Measurements from ENCODE around the gene REST. TPM values are rescaled to one million over a fixed set of nuclear protein-coding genes. Genes with fewer than 3 reads are reported as not detected.

The REST gene
- total and polyA plus RNA-seq, 11 donors, result 4.4 to 41.6 (median 26.8) TPM

GRCh38 chr4:56940971-56941370 is 33.3 kb downstream of the REST start:
- no peak for ATAC-seq
- intact Hi-C loops (cut with DNase I), result no loop called here
- TF ChIP-seq CTCF (IDR thresholded peaks at IDR 0.05) (no peak), POLR2A (IDR thresholded peaks at IDR 0.05) (no peak)

GRCh38 chr4:56941403-56941802 is 33.7 kb downstream of the REST start:
- Histone ChIP-seq H3K36me3 (peaks cover 0 to 33% (median 14%) of the 10 kb centered on the region in 9 donors), H3K9me3 (no peaks in the 10 kb centered on the region), H3K27me3 (no peaks in the 10 kb centered on the region), H3K27ac (no peak overlapping the region), H3K4me3 (no peak overlapping the region), H3K4me1 (peaks cover 0 to 2% (median 0%) of the 10 kb centered on the region in 12 donors)
- DNase-seq, result no peak
- 75 to 79% (median 76%) methylated on average over 3 of the region's 3 CpGs for WGBS, 4 donors
- TF ChIP-seq CTCF (IDR thresholded peaks at IDR 0.05) (no peak), POLR2A (IDR thresholded peaks at IDR 0.05) (no peak)
- ATAC-seq, result no peak
- intact Hi-C loops (cut with DNase I), result no loop called here

More at GRCh38 chr4:56940971-56941370, 33.3 kb downstream of the REST start:
- Histone ChIP-seq H3K4me1 (peaks cover 0 to 2% (median 0%) of the 10 kb centered on the region in 12 donors), H3K9me3 (no peaks in the 10 kb centered on the region), H3K36me3 (peaks cover 0 to 33% (median 14%) of the 10 kb centered on the region in 9 donors), H3K27ac (no peak overlapping the region), H3K27me3 (no peaks in the 10 kb centered on the region), H3K4me3 (no peak overlapping the region)
- no peak for DNase-seq

GRCh38 chr4:56953680-56954520 is 46.2 kb downstream of the REST start:
- Histone ChIP-seq H3K4me3 (no peak overlapping the region), H3K9me3 (no peaks in the 10 kb centered on the region), H3K27me3 (no peaks in the 10 kb centered on the region), H3K4me1 (peaks cover 0 to 8% (median 4%) of the 10 kb centered on the region in 12 donors), H3K27ac (no peak overlapping the region), H3K36me3 (no peaks in the 10 kb centered on the region)
- intact Hi-C loops (cut with DNase I), result no loop called here
- no peak for DNase-seq
- WGBS, 4 donors, result 90 to 93% (median 91%) methylated on average over 9 of the region's 9 CpGs
- TF ChIP-seq POLR2A (IDR thresholded peaks at IDR 0.05) (no peak), CTCF (IDR thresholded peaks at IDR 0.05) (no peak)
- no peak for ATAC-seq

GRCh38 chr4:56958111-56958517 is 50.4 kb downstream of the REST start:
- DNase-seq (peak; percentile 80 to 92 (median 84)), ATAC-seq (peak; percentile 92 to 98 (median 98))
- Histone ChIP-seq H3K9me3 (no peaks in the 10 kb centered on the region), H3K27ac (peak overlapping the region in 7 of 12 donors; percentile 2 to 51 (median 24)), H3K27me3 (no peaks in the 10 kb centered on the region), H3K4me3 (peak overlapping the region in 1 of 12 donors; percentile 2), H3K36me3 (peaks cover 0 to 25% (median 19%) of the 10 kb centered on the region in 9 donors), H3K4me1 (peaks cover 0 to 11% (median 4%) of the 10 kb centered on the region in 12 donors)
- TF ChIP-seq POLR2A (IDR thresholded peaks at IDR 0.05) (no peak), CTCF (IDR thresholded peaks at IDR 0.05) (no peak)
- WGBS, 4 donors, result 33 to 50% (median 46%) methylated on average over 7 of the region's 7 CpGs
- intact Hi-C loops (cut with DNase I), result no loop called here

Data from heart left ventricle (tissue), 16 donors.